Loucy (cell line): ENCODE data around the gene KCNMA1.

ENCODE experiments used
- EZH2phosphoT487 ChIP-seq: fragments of 200-600 bp; IDR thresholded peaks from 2 replicates; pipeline ENCODE4 v1.6.1; 2018; ENCODE audit warnings: antibody characterized with exemption, mild to moderate bottlenecking, moderate library complexity, borderline replicate concordance
- TF ChIP-seq, protein P1 (sequence below): fragments of 200-600 bp; sonication (generic); conservative IDR thresholded peaks from 2 replicates; pipeline ENCODE4 v1.5.1; 2014; ENCODE audit warnings: mild to moderate bottlenecking, antibody characterized with exemption, low read length

DNA sequence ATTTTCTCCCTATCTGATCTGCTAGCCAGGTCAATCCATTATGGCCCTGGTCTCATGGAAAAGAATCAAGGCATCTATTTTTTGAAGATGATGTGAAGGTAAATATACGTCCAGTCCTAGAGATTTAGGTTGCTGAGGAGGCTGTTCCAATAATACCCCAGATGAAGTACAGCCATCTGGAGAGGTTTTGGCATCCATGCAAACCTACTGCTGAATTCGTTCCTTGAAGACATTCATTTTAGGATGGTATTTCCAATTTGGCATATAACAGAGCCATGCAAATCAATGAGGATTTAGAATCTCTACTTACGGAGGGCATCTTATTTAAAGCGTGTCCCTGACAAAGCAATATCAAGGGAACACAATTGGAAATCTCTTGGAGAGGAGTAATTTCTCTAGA, 465.5 kb downstream of the KCNMA1 start:
- no peak for TF ChIP-seq EZH2phosphoT487
- TF ChIP-seq, protein P1, sequence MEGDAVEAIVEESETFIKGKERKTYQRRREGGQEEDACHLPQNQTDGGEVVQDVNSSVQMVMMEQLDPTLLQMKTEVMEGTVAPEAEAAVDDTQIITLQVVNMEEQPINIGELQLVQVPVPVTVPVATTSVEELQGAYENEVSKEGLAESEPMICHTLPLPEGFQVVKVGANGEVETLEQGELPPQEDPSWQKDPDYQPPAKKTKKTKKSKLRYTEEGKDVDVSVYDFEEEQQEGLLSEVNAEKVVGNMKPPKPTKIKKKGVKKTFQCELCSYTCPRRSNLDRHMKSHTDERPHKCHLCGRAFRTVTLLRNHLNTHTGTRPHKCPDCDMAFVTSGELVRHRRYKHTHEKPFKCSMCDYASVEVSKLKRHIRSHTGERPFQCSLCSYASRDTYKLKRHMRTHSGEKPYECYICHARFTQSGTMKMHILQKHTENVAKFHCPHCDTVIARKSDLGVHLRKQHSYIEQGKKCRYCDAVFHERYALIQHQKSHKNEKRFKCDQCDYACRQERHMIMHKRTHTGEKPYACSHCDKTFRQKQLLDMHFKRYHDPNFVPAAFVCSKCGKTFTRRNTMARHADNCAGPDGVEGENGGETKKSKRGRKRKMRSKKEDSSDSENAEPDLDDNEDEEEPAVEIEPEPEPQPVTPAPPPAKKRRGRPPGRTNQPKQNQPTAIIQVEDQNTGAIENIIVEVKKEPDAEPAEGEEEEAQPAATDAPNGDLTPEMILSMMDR: no peak
